Transverse colon (tissue), 3 donors: ENCODE data around the gene SPATA24.

Experiments used
- POLR2A ChIP-seq: fragments of 450-650 bp; IDR thresholded peaks from one replicate; pipeline ENCODE4 v1.6.1; 2016; ENCODE audit warnings: antibody characterized with exemption, mild to moderate bottlenecking, moderate library complexity
- TF ChIP-seq, protein P1 (sequence below), 5 experiments: fragments of 200-600 bp in 3 of 5; fragments of 450-650 bp in 2 of 5; sonication (generic) in 3 of 5; IDR thresholded peaks; 1 replicate in 2 of 5; 2 replicates in 3 of 5; pipeline ENCODE4 v1.5.1; 2016 to 2017; ENCODE audit warnings: antibody characterized with exemption in 5 of 5, inconsistent platforms in 3 of 5, mild to moderate bottlenecking in 2 of 5, moderate library complexity in 1 of 5

- TF ChIP-seq, protein P1, sequence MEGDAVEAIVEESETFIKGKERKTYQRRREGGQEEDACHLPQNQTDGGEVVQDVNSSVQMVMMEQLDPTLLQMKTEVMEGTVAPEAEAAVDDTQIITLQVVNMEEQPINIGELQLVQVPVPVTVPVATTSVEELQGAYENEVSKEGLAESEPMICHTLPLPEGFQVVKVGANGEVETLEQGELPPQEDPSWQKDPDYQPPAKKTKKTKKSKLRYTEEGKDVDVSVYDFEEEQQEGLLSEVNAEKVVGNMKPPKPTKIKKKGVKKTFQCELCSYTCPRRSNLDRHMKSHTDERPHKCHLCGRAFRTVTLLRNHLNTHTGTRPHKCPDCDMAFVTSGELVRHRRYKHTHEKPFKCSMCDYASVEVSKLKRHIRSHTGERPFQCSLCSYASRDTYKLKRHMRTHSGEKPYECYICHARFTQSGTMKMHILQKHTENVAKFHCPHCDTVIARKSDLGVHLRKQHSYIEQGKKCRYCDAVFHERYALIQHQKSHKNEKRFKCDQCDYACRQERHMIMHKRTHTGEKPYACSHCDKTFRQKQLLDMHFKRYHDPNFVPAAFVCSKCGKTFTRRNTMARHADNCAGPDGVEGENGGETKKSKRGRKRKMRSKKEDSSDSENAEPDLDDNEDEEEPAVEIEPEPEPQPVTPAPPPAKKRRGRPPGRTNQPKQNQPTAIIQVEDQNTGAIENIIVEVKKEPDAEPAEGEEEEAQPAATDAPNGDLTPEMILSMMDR (IDR thresholded peaks at IDR 0.05), result no peak
- peak; percentile 20 for TF ChIP-seq POLR2A
Measured at GRCh38 chr5:139389701-139390638, 13.9 kb downstream of the SPATA24 start, which contains the start of gene MZB1.
